ENCODE data around the gene RFPL2. TPM values are rescaled to one million over a fixed set of nuclear protein-coding genes. Genes with fewer than 3 reads are reported as not detected.
"Not testable (repeated sequence)": the region's sequence is repeated elsewhere in the genome, so short reads cannot be mapped to it uniquely, and the experiment has no call there.

RFPL2 gene
- polyA plus RNA-seq, 3 donors = 0.36 to 1.3 (median 0.94) TPM

- H3K4me3 Mint-ChIP-seq = peak overlapping the region in 1 of 2 donors; percentile 75
- 10% methylated on average over 2 of the region's 7 CpGs for WGBS (ENCODE audit: insufficient coverage)
Observed at GRCh38 chr22:32150647-32151046, 54.2 kb downstream of the RFPL2 start.

GRCh38 chr22:32148372-32148771 is 56.5 kb downstream of the RFPL2 start:
- not testable (repeated sequence) for H3K4me2 ChIP-seq (replicated peaks; ENCODE audit: extremely low read depth, low read length, poor library complexity, severe bottlenecking); H3K9ac ChIP-seq (ENCODE audit: insufficient read depth, low read length, poor library complexity, severe bottlenecking); H3K27me3 Mint-ChIP-seq (ENCODE audit: low read depth in 3 of 3); H3K9me3 ChIP-seq (replicated peaks in 1 of 2; ENCODE audit: control insufficient read depth in 1 of 2, insufficient read depth in 1 of 2, low read length in 2 of 2); H3K79me2 ChIP-seq (ENCODE audit: insufficient read depth, low read length); H3K36me3 ChIP-seq (replicated peaks in 1 of 2; ENCODE audit: control insufficient read depth in 1 of 2, insufficient read depth in 2 of 2, low read length in 2 of 2); H2AFZ ChIP-seq (ENCODE audit: insufficient read depth, low read depth, low read length, poor library complexity, severe bottlenecking); H3K27me3 ChIP-seq (ENCODE audit: control insufficient read depth in 2 of 2, insufficient read depth in 2 of 2, low read length in 2 of 2); H3K4me3 ChIP-seq (replicated peaks in 1 of 3; ENCODE audit: low read depth in 2 of 3, low read length in 3 of 3); H3K27ac ChIP-seq (ENCODE audit: low read depth in 1 of 2, low read length in 2 of 2); H4K20me1 ChIP-seq (ENCODE audit: insufficient read depth, low read length); H3K36me3 Mint-ChIP-seq
- Mint-ChIP-seq H3K27ac (peak overlapping the region in 4 of 7 donors; percentile 0 to 71 (median 44)), H3K4me1 (peaks cover 52% of the 10 kb centered on the region), H3K9me3 (peaks cover 3 to 12% (median 9%) of the 10 kb centered on the region in 7 donors), H3K4me3 (peak overlapping the region in 1 of 2 donors; percentile 48)
- WGBS (ENCODE audit: insufficient coverage) = 13% methylated on average over 3 of the region's 4 CpGs
- intact Hi-C loops (cut with micrococcal nuclease) = loop anchor here in 1 of 2 donors (10.0 kb wide), 1 partner anchor 66 kb away; no protein-coding TSS in a partner anchor
- peak in 2 of 3 donors; percentile 37 to 52 for DNase-seq
- peaks cover 54 to 59% of the 10 kb centered on the region in 2 donors for H3K4me1 ChIP-seq (ENCODE audit: control insufficient read depth in 1 of 2, insufficient read depth in 2 of 2, low read length in 2 of 2)

More at GRCh38 chr22:32150647-32151046, 54.2 kb downstream of the RFPL2 start:
- H3K9me3 Mint-ChIP-seq = peaks cover 3 to 12% (median 9%) of the 10 kb centered on the region in 7 donors
- H3K36me3 ChIP-seq (replicated peaks in 1 of 2; ENCODE audit: control insufficient read depth in 1 of 2, insufficient read depth in 2 of 2, low read length in 2 of 2); H3K27me3 Mint-ChIP-seq (ENCODE audit: low read depth in 3 of 3); H4K20me1 ChIP-seq (ENCODE audit: insufficient read depth, low read length); H3K9me3 ChIP-seq (replicated peaks in 1 of 2; ENCODE audit: control insufficient read depth in 1 of 2, insufficient read depth in 1 of 2, low read length in 2 of 2); H3K27me3 ChIP-seq (ENCODE audit: control insufficient read depth in 2 of 2, insufficient read depth in 2 of 2, low read length in 2 of 2); H3K36me3 Mint-ChIP-seq; H2AFZ ChIP-seq (ENCODE audit: insufficient read depth, low read depth, low read length, poor library complexity, severe bottlenecking); H3K79me2 ChIP-seq (ENCODE audit: insufficient read depth, low read length); H3K9ac ChIP-seq (ENCODE audit: insufficient read depth, low read length, poor library complexity, severe bottlenecking); intact Hi-C loops (cut with micrococcal nuclease): not testable (repeated sequence)
- peak; percentile 40 to 82 (median 81) for DNase-seq
- peak overlapping the region; percentile 26 for H3K4me2 ChIP-seq (replicated peaks; ENCODE audit: extremely low read depth, low read length, poor library complexity, severe bottlenecking)
- H3K4me3 ChIP-seq (replicated peaks in 1 of 3; ENCODE audit: low read depth in 2 of 3, low read length in 3 of 3) = peak overlapping the region in 1 of 3 experiments; percentile 41
- peak overlapping the region; percentile 13 to 82 for H3K27ac ChIP-seq (ENCODE audit: low read depth in 1 of 2, low read length in 2 of 2)
- H3K4me1 Mint-ChIP-seq = peaks cover 33% of the 10 kb centered on the region
- peak overlapping the region; percentile 86 to 97 (median 93) for H3K27ac Mint-ChIP-seq
- H3K4me1 ChIP-seq (ENCODE audit: control insufficient read depth in 1 of 2, insufficient read depth in 2 of 2, low read length in 2 of 2) = peaks cover 35 to 40% of the 10 kb centered on the region in 2 donors

GRCh38 chr22:32147128-32147527 is 57.7 kb downstream of the RFPL2 start:
- intact Hi-C loops (cut with micrococcal nuclease) = loop anchor here in 1 of 2 donors (10.0 kb wide), 1 partner anchor 68 kb away; no protein-coding TSS in a partner anchor
- H3K4me3 ChIP-seq (replicated peaks in 1 of 3; ENCODE audit: low read depth in 2 of 3, low read length in 3 of 3); H3K79me2 ChIP-seq (ENCODE audit: insufficient read depth, low read length); H3K9me3 ChIP-seq (replicated peaks in 1 of 2; ENCODE audit: control insufficient read depth in 1 of 2, insufficient read depth in 1 of 2, low read length in 2 of 2); H3K9ac ChIP-seq (ENCODE audit: insufficient read depth, low read length, poor library complexity, severe bottlenecking); H3K4me2 ChIP-seq (replicated peaks; ENCODE audit: extremely low read depth, low read length, poor library complexity, severe bottlenecking); H2AFZ ChIP-seq (ENCODE audit: insufficient read depth, low read depth, low read length, poor library complexity, severe bottlenecking); H3K4me3 Mint-ChIP-seq; H3K27me3 ChIP-seq (ENCODE audit: control insufficient read depth in 2 of 2, insufficient read depth in 2 of 2, low read length in 2 of 2); H3K36me3 ChIP-seq (replicated peaks in 1 of 2; ENCODE audit: control insufficient read depth in 1 of 2, insufficient read depth in 2 of 2, low read length in 2 of 2); H3K36me3 Mint-ChIP-seq; H3K27me3 Mint-ChIP-seq (ENCODE audit: low read depth in 3 of 3); H4K20me1 ChIP-seq (ENCODE audit: insufficient read depth, low read length); H3K27ac ChIP-seq (ENCODE audit: low read depth in 1 of 2, low read length in 2 of 2); DNase-seq: not testable (repeated sequence)
- Mint-ChIP-seq H3K27ac (peak overlapping the region in 1 of 7 donors; percentile 82), H3K9me3 (peaks cover 3 to 12% (median 9%) of the 10 kb centered on the region in 7 donors), H3K4me1 (peaks cover 64% of the 10 kb centered on the region)
- H3K4me1 ChIP-seq (ENCODE audit: control insufficient read depth in 1 of 2, insufficient read depth in 2 of 2, low read length in 2 of 2) = peaks cover 66 to 67% of the 10 kb centered on the region in 2 donors
- 100% methylated on average over 1 of the region's 8 CpGs for WGBS (ENCODE audit: insufficient coverage)

All from CD14-positive monocyte (primary cell).